Keratinocyte (primary cell): Measurements from ENCODE around the gene KCNK5. TPM values are rescaled to one million over a fixed set of nuclear protein-coding genes. Genes with fewer than 3 reads are reported as not detected.

Experiments used
- DNase-seq: peaks from one replicate; pipeline ENCODE4 v3.0.0-alpha.2; 2011; ENCODE audit warnings: low read depth, missing footprints, low spot score
- FAIRE-seq: peaks from 2 replicates; lab custom pipeline; 2011; peaks lifted over from hg19 to GRCh38; lab: Jason Lieb, UNC
- H2AFZ ChIP-seq: 2 replicates; pipeline ENCODE4 v1.6.0; 2012; ENCODE audit warnings: low read length, control low read depth, inconsistent platforms; ENCODE audit not compliant: control insufficient read depth
- H3K27ac ChIP-seq: 2 replicates; pipeline ENCODE4 v1.5.1; 2011; ENCODE audit warnings: low read length; ENCODE audit not compliant: control insufficient read depth, insufficient read depth
- H3K27me3 ChIP-seq: 3 replicates; pipeline ENCODE4 v1.6.0; 2011; ENCODE audit warnings: low read length; ENCODE audit not compliant: control insufficient read depth, insufficient read depth; ENCODE audit errors: extremely low read depth
- H3K36me3 ChIP-seq, 2 experiments: 2 replicates in 1 of 2; 3 replicates in 1 of 2; pipeline ENCODE4 v1.5.1; 2011; ENCODE audit warnings: low read length in 2 of 2, mild to moderate bottlenecking in 1 of 2; ENCODE audit not compliant: control insufficient read depth in 2 of 2, insufficient read depth in 2 of 2; ENCODE audit errors: extremely low read depth in 1 of 2
- H3K4me1 ChIP-seq: 3 replicates; pipeline ENCODE4 v1.5.1; 2011; ENCODE audit warnings: low read length; ENCODE audit not compliant: control insufficient read depth, insufficient read depth; ENCODE audit errors: extremely low read depth
- H3K4me2 ChIP-seq: 3 replicates; pipeline ENCODE4 v1.6.0; 2011; ENCODE audit warnings: low read depth, low read length; ENCODE audit not compliant: control insufficient read depth, insufficient read depth; ENCODE audit errors: extremely low read depth
- H3K4me3 ChIP-seq, 3 experiments: fragments of 200-600 bp in 1 of 3; sonication (generic) in 1 of 3; 2 replicates in 2 of 3; 3 replicates in 1 of 3; pipeline ENCODE4 v1.5.1; 2011 to 2016; ENCODE audit warnings: low read length in 3 of 3, mild to moderate bottlenecking in 3 of 3, control low read depth in 2 of 3, inconsistent platforms in 1 of 3, low read depth in 1 of 3, mixed read lengths in 1 of 3, mixed run types in 1 of 3, moderate library complexity in 1 of 3; ENCODE audit not compliant: control insufficient read depth in 2 of 3, insufficient read depth in 2 of 3; ENCODE audit errors: extremely low read depth in 1 of 3
- H3K79me2 ChIP-seq: 2 replicates; pipeline ENCODE4 v1.6.0; 2012; ENCODE audit warnings: low read length; ENCODE audit not compliant: control insufficient read depth, insufficient read depth
- H3K9ac ChIP-seq: 3 replicates; pipeline ENCODE4 v1.6.0; 2011; ENCODE audit warnings: low read length; ENCODE audit not compliant: control insufficient read depth, insufficient read depth; ENCODE audit errors: extremely low read depth
- H3K9me1 ChIP-seq: 3 replicates; pipeline ENCODE4 v1.6.0; 2011; ENCODE audit warnings: low read length; ENCODE audit not compliant: control insufficient read depth, insufficient read depth; ENCODE audit errors: extremely low read depth
- H3K9me3 ChIP-seq: 2 replicates; pipeline ENCODE4 v1.5.1; 2012; ENCODE audit warnings: low read depth, low read length; ENCODE audit not compliant: control insufficient read depth
- H4K20me1 ChIP-seq: 3 replicates; pipeline ENCODE4 v1.6.0; 2011; ENCODE audit warnings: low read length; ENCODE audit not compliant: control insufficient read depth, insufficient read depth; ENCODE audit errors: extremely low read depth
- CTCF ChIP-seq, 3 experiments: IDR thresholded peaks in 1 of 3; conservative IDR thresholded peaks in 1 of 3; optimal IDR thresholded peaks in 1 of 3; 2 replicates in 2 of 3; 3 replicates in 1 of 3; pipeline versions ENCODE3 to v1.5.1; 2011; ENCODE audit warnings: low read length in 3 of 3, mild to moderate bottlenecking in 3 of 3, moderate library complexity in 2 of 3, control low read depth in 1 of 3, inconsistent platforms in 1 of 3; ENCODE audit not compliant: insufficient read depth in 2 of 3; ENCODE audit errors: extremely low read depth in 1 of 3
- EZH2 ChIP-seq: IDR thresholded peaks from one replicate; pipeline ENCODE4 v1.6.1; 2012; ENCODE audit warnings: inconsistent platforms, mild to moderate bottlenecking, low read length, moderate library complexity
- dilution Hi-C: fragments of 300-500 bp; cut with MboI; formaldehyde crosslinking; loops from one replicate; pipeline ENCODE4 v1.7.0; 2020; ENCODE audit warnings: low sequenced_read_pairs; ENCODE audit not compliant: extremely low pct_ligation_motif_present
- polyA plus RNA-seq, 5 experiments: library from polyadenylated mRNA; depleted of rRNA in 3 of 5; stranded (reverse) in 3 of 5; stranded (forward) in 1 of 5; unstranded in 1 of 5; fragments of >200 nt; gene quantifications; 1 replicate in 1 of 5; 2 replicates in 3 of 5; 3 replicates in 1 of 5; pipeline versions ENCODE4 v1.2.1 to v1.2.3, GENCODE V29; 2011 to 2012; ENCODE audit warnings: missing spikeins in 2 of 5, low read depth in 1 of 5, low replicate concordance in 1 of 5

KCNK5 gene
- polyA plus RNA-seq, 1 donor (not counting 4 experiments of a cell fraction or from before 2014, with no cell fraction given): not detected

GRCh38 chr6:39196673-39197091 lies 32.6 kb downstream of the KCNK5 start:
- H3K4me3 ChIP-seq: no peak overlapping the region
- FAIRE-seq: no peak
- dilution Hi-C loops: no loop called here
- TF ChIP-seq EZH2: no peak
- no peak for TF ChIP-seq CTCF (optimal IDR thresholded peaks at IDR 0.05 in 1 of 3, IDR thresholded peaks at IDR 0.05 in 1 of 3, conservative IDR thresholded peaks at IDR 0.05 in 1 of 3; ENCODE audit: extremely low read depth in 1 of 3, insufficient read depth in 2 of 3, low read length in 3 of 3)
- H3K27ac ChIP-seq: no peak overlapping the region
- H3K27me3 ChIP-seq: no peaks in the 10 kb centered on the region
- no peaks in the 10 kb centered on the region for H3K9me1 ChIP-seq
- H3K4me2 ChIP-seq: no peak overlapping the region
- H3K9ac ChIP-seq: no peak overlapping the region
- no peaks in the 10 kb centered on the region for H3K4me1 ChIP-seq
- H3K36me3 ChIP-seq: no peaks in the 10 kb centered on the region
- no peaks in the 10 kb centered on the region for H3K9me3 ChIP-seq
- H4K20me1 ChIP-seq: no peaks in the 10 kb centered on the region
- no peak for DNase-seq
- no peak overlapping the region for H2AFZ ChIP-seq
- H3K79me2 ChIP-seq: no peaks in the 10 kb centered on the region

- no peaks in the 10 kb centered on the region for H4K20me1 ChIP-seq
- FAIRE-seq (no peak), DNase-seq (no peak)
- no peaks in the 10 kb centered on the region for H3K27me3 ChIP-seq
- dilution Hi-C loops: no loop called here
- no peak overlapping the region for H3K4me3 ChIP-seq
- TF ChIP-seq CTCF (optimal IDR thresholded peaks at IDR 0.05 in 1 of 3, IDR thresholded peaks at IDR 0.05 in 1 of 3, conservative IDR thresholded peaks at IDR 0.05 in 1 of 3; ENCODE audit: extremely low read depth in 1 of 3, insufficient read depth in 2 of 3, low read length in 3 of 3): no peak
- H3K9me1 ChIP-seq: no peaks in the 10 kb centered on the region
- H3K36me3 ChIP-seq: no peaks in the 10 kb centered on the region
- no peak overlapping the region for H3K27ac ChIP-seq
- H3K4me2 ChIP-seq: no peak overlapping the region
- H3K4me1 ChIP-seq: no peaks in the 10 kb centered on the region
- H3K9me3 ChIP-seq: no peaks in the 10 kb centered on the region
- H2AFZ ChIP-seq: no peak overlapping the region
- no peaks in the 10 kb centered on the region for H3K79me2 ChIP-seq
- no peak overlapping the region for H3K9ac ChIP-seq
Observed at GRCh38 chr6:39195792-39196385, 33.4 kb downstream of the KCNK5 start.
